GM12878 (cell line): Measurements from ENCODE around the gene EPHB1. TPM values are rescaled to one million over a fixed set of nuclear protein-coding genes. Genes with fewer than 3 reads are reported as not detected.

Experiments
- ATAC-seq: fragments of 200-7000 bp; cut with Tn5 transposase; 3 replicates; pipeline ENCODE4 v1.9.1; 2020; ENCODE audit warnings: mild to moderate bottlenecking, moderate library complexity
- BruUV-seq: library from RNA; stranded (reverse); fragments of 400-500 nt; replicated peaks from 2 replicates; lab custom pipeline; 2021; lab: Mats Ljungman, UMichigan
- CTCF ChIA-PET: fragments of 300-600 bp; sonication (Branson Sonifier 250); formaldehyde crosslinking; extraction: SDS; loops from one replicate; lab custom pipeline; 2021; ENCODE audit warnings: inconsistent platforms; lab: Yijun Ruan, JAX
- POLR2A ChIA-PET: fragments of 350-600 bp; formaldehyde crosslinking; extraction: SDS; loops from one replicate; lab custom pipeline; 2021; ENCODE audit warnings: inconsistent platforms; lab: Charles Lee
- RAD21 ChIA-PET: fragments of 300-600 bp; sonication (Branson Sonifier 250); formaldehyde crosslinking; loops from one replicate; lab custom pipeline; 2023; ENCODE audit warnings: antibody characterized with exemption; ENCODE audit not compliant: unreplicated experiment; lab: Charles Lee
- SMC1A ChIA-PET: fragments of 300-600 bp; sonication (Branson Sonifier 250); formaldehyde crosslinking; loops from one replicate; lab custom pipeline; 2023; ENCODE audit not compliant: unreplicated experiment, uncharacterized antibody; lab: Charles Lee
- DNase-seq: peaks from one replicate; pipeline ENCODE4 v3.0.0-alpha.2; 2011; ENCODE audit warnings: low read depth, low spot score
- FAIRE-seq: peaks from 3 replicates; lab custom pipeline; 2011; peaks lifted over from hg19 to GRCh38; lab: Jason Lieb, UNC
- H2AFZ ChIP-seq: 2 replicates; pipeline ENCODE4 v1.6.0; 2011; ENCODE audit warnings: low read depth, low read length, control low read depth; ENCODE audit not compliant: control insufficient read depth
- H3K27ac ChIP-seq: 2 replicates; pipeline ENCODE4 v1.5.1; 2011; ENCODE audit warnings: control low read depth; ENCODE audit not compliant: control insufficient read depth, insufficient read depth
- H3K27me3 ChIP-seq, 2 experiments: replicated peaks in 1 of 2; 2 replicates each; pipeline versions ENCODE4 v1.6.0 to v1.6.1; 2011; ENCODE audit warnings: low read length in 1 of 2; ENCODE audit not compliant: control insufficient read depth in 2 of 2, insufficient read depth in 2 of 2
- H3K36me3 ChIP-seq, 2 experiments: 2 replicates each; pipeline ENCODE4 v1.5.1; 2011; ENCODE audit warnings: low read length in 1 of 2; ENCODE audit not compliant: control insufficient read depth in 2 of 2, insufficient read depth in 2 of 2
- H3K4me1 ChIP-seq: 2 replicates; pipeline ENCODE4 v1.6.1; 2011; ENCODE audit warnings: mild to moderate bottlenecking, low read length, moderate library complexity, mixed read lengths; ENCODE audit not compliant: control insufficient read depth, insufficient read depth
- H3K4me2 ChIP-seq: 2 replicates; pipeline ENCODE4 v1.6.0; 2011; ENCODE audit warnings: control low read depth; ENCODE audit not compliant: control insufficient read depth, insufficient read depth
- H3K4me3 ChIP-seq: fragments of 200-600 bp; sonication (generic); 2 replicates; pipeline ENCODE4 v1.5.1; 2016
- H3K79me2 ChIP-seq: 2 replicates; pipeline ENCODE4 v1.6.0; 2011; ENCODE audit warnings: low read length; ENCODE audit not compliant: control insufficient read depth, insufficient read depth
- H3K9ac ChIP-seq: 2 replicates; pipeline ENCODE4 v1.8.0; 2011; ENCODE audit warnings: low read length, control low read depth, mixed read lengths; ENCODE audit not compliant: control insufficient read depth, insufficient read depth
- H3K9me3 ChIP-seq: replicated peaks from 3 replicates; pipeline ENCODE4 v1.5.1; 2011; ENCODE audit warnings: mild to moderate bottlenecking, low read length; ENCODE audit not compliant: control insufficient read depth, insufficient read depth
- H4K20me1 ChIP-seq: 2 replicates; pipeline ENCODE4 v1.6.0; 2011; ENCODE audit not compliant: control insufficient read depth, insufficient read depth
- BACH1 ChIP-seq: fragments of 450-650 bp; IDR thresholded peaks from 2 replicates; pipeline ENCODE4 v1.6.1; 2017; ENCODE audit warnings: mild to moderate bottlenecking, borderline replicate concordance
- DPF2 ChIP-seq: fragments of 450-650 bp; IDR thresholded peaks from 2 replicates; pipeline ENCODE4 v1.6.1; 2017; ENCODE audit warnings: mild to moderate bottlenecking
- KLF5 ChIP-seq: fragments of 450-650 bp; IDR thresholded peaks from 2 replicates; pipeline ENCODE4 v1.6.1; 2014; ENCODE audit warnings: mild to moderate bottlenecking; ENCODE audit not compliant: partially characterized antibody
- MXI1 ChIP-seq: fragments of 150-350 bp; IDR thresholded peaks from 2 replicates; pipeline ENCODE4 v1.6.1; 2011; ENCODE audit warnings: low read depth, mild to moderate bottlenecking, inconsistent platforms, low read length, improper control_type of control experiment
- POLR2AphosphoS5 ChIP-seq: IDR thresholded peaks from 2 replicates; pipeline ENCODE4 v1.6.1; 2011; ENCODE audit warnings: mild to moderate bottlenecking, low read length, inconsistent platforms
- RAD21 ChIP-seq: IDR thresholded peaks from 2 replicates; pipeline ENCODE4 v1.6.1; 2011; ENCODE audit warnings: mild to moderate bottlenecking, low read depth, low read length, moderate library complexity; ENCODE audit not compliant: insufficient read depth
- SMARCA5 ChIP-seq: fragments of 450-650 bp; IDR thresholded peaks from 2 replicates; pipeline ENCODE4 v1.6.1; 2017; ENCODE audit warnings: mild to moderate bottlenecking
- SPI1 ChIP-seq: IDR thresholded peaks from 2 replicates; pipeline ENCODE4 v1.6.1; 2011; ENCODE audit warnings: low read depth, mild to moderate bottlenecking, low read length, moderate library complexity, borderline replicate concordance; ENCODE audit not compliant: insufficient read depth
- TCF3 ChIP-seq: IDR thresholded peaks from 2 replicates; pipeline ENCODE4 v1.6.1; 2012; ENCODE audit warnings: low read depth, mild to moderate bottlenecking, low read length, borderline replicate concordance; ENCODE audit not compliant: insufficient read depth
- TCF7 ChIP-seq: IDR thresholded peaks from 2 replicates; pipeline ENCODE4 v1.6.1; 2014; ENCODE audit warnings: antibody characterized with exemption, borderline replicate concordance
- ZBED1 ChIP-seq: IDR thresholded peaks from 2 replicates; pipeline ENCODE4 v1.6.1; 2016; ENCODE audit warnings: borderline replicate concordance
- ZNF274 ChIP-seq: IDR thresholded peaks from one replicate; pipeline ENCODE4 v1.8.0; 2011; ENCODE audit not compliant: insufficient read length, insufficient read depth
- ZNF622 ChIP-seq: fragments of 450-650 bp; IDR thresholded peaks from 2 replicates; pipeline ENCODE4 v1.6.1; 2017; ENCODE audit warnings: mild to moderate bottlenecking, inconsistent platforms
- WGBS: methylation state at CpG from one replicate; pipeline ENCODE4 v1.1.6; 2016; ENCODE audit warnings: low lambda C conversion rate; ENCODE audit not compliant: insufficient replicate concordance, insufficient coverage; ENCODE audit errors: missing lambda C conversion rate; 5-methylcytosine and 5-hydroxymethylcytosine counted together
- in situ Hi-C: fragments of 300-500 bp; cut with MboI; formaldehyde crosslinking; loops from 9 replicates; pipeline ENCODE4 v1.14.3; 2018; ENCODE audit warnings: mixed read lengths
- intact Hi-C: fragments of 100-400 bp; cut with micrococcal nuclease; formaldehyde crosslinking; loops from one replicate; pipeline ENCODE4 v1.14.2; 2022; ENCODE audit not compliant: unreplicated experiment
- polyA plus RNA-seq, 11 experiments: library from polyadenylated mRNA; depleted of rRNA in 4 of 11; unstranded in 6 of 11; stranded (reverse) in 5 of 11; fragments of >200 nt; fragmentation: Nextera tagmentation in 4 of 11; fragmentation: Illumina TruSeq in 1 of 11; extraction: Ambion mirVana in 4 of 11; extraction: Trizol in 1 of 11; gene quantifications; 1 replicate in 1 of 11; 2 replicates in 10 of 11; pipeline versions ENCODE4 v1.2.1 to v1.2.3, GENCODE V29; 2011 to 2016; ENCODE audit warnings: inconsistent platforms in 2 of 11, missing spikeins in 2 of 11, low read depth in 1 of 11
- total RNA-seq, 4 experiments: library from RNA; depleted of rRNA in 3 of 4; stranded (reverse); fragments of >200 nt in 3 of 4; fragmentation: Illumina TruSeq in 1 of 4; extraction: Trizol in 1 of 4; gene quantifications; 2 replicates each; pipeline versions ENCODE4 v1.2.1 to v1.2.3, GENCODE V29; 2013 to 2021
- TF ChIP-seq, protein P1 (sequence below): fragments of 450-650 bp; formaldehyde crosslinking; IDR thresholded peaks from 2 replicates; pipeline ENCODE4 v1.4.0; 2020; ENCODE audit warnings: mild to moderate bottlenecking, moderate library complexity
- TF ChIP-seq, protein P2 (sequence below): fragments of 450-650 bp; IDR thresholded peaks from 2 replicates; pipeline ENCODE4 v1.6.1; 2016; ENCODE audit warnings: mild to moderate bottlenecking, moderate library complexity, borderline replicate concordance

EPHB1 gene
- total and polyA plus RNA-seq, 10 of the 15 experiments (the other 5 are each of a cell fraction or from before 2014, with no cell fraction given) = 0.33 to 23.8 (median 1.2) TPM

DNA sequence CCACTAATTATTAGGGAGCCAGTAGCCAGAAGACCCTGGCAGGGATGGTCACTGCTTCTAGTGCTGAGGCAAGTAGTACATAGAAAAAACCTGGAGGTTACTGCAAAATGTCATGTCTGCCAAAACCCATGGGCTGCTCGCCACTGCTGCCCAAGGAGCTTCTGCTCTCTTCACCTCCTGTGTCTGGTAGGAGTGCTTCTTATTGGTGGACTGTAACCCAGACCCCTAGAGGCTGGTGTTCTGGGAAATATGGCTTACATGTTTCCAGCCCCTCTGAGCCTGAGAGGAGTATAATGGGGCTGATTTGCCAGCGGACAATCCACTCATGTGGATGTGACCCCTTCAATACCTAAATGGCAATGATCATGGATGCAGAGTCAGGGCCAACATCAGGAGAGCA is 286.4 kb downstream of the EPHB1 start (continued):
- TF ChIP-seq POLR2AphosphoS5 = no peak
- TF ChIP-seq RAD21 = no peak
- TF ChIP-seq, protein P1, sequence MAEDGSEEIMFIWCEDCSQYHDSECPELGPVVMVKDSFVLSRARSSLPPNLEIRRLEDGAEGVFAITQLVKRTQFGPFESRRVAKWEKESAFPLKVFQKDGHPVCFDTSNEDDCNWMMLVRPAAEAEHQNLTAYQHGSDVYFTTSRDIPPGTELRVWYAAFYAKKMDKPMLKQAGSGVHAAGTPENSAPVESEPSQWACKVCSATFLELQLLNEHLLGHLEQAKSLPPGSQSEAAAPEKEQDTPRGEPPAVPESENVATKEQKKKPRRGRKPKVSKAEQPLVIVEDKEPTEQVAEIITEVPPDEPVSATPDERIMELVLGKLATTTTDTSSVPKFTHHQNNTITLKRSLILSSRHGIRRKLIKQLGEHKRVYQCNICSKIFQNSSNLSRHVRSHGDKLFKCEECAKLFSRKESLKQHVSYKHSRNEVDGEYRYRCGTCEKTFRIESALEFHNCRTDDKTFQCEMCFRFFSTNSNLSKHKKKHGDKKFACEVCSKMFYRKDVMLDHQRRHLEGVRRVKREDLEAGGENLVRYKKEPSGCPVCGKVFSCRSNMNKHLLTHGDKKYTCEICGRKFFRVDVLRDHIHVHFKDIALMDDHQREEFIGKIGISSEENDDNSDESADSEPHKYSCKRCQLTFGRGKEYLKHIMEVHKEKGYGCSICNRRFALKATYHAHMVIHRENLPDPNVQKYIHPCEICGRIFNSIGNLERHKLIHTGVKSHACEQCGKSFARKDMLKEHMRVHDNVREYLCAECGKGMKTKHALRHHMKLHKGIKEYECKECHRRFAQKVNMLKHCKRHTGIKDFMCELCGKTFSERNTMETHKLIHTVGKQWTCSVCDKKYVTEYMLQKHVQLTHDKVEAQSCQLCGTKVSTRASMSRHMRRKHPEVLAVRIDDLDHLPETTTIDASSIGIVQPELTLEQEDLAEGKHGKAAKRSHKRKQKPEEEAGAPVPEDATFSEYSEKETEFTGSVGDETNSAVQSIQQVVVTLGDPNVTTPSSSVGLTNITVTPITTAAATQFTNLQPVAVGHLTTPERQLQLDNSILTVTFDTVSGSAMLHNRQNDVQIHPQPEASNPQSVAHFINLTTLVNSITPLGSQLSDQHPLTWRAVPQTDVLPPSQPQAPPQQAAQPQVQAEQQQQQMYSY (CRISPR knock-in tag) = no peak

DNA sequence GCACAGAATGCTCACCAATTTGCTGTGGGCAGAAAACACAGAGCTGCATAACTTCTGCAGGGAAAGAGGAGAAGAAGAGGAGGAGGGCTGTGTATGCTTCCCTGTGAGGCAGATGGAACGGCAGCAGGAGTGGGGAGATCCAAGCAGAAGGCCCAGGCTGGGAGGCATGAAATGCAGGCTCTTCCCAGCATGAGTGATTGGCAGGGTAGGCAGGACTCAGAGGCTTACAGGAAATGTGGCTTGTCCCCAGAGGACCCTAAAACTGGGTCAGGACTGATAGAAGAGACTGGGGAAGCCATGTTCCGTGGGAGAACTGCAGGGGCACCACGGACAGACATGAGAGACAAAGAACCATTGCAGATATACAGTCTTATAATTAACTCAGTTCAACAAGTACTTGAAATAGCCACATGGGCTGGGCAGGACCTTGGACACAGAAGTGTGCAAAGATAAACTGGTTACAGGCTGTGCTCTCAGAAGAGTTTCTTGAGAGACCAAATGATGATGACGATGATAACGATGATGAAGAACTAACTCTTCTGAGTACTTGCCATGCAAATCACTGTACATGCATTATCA is 286.9 kb downstream of the EPHB1 start:
- ChIA-PET RAD21 (interaction anchor here (1.2 kb wide), 1 partner anchor 287 kb away, joined by 3 read pairs; the partner anchor contains the start of gene EPHB1), SMC1A (no interaction called here), CTCF (no interaction called here), POLR2A (no interaction called here)
- Histone ChIP-seq H3K4me1 (no peaks in the 10 kb centered on the region), H3K9ac (no peak overlapping the region), H2AFZ (no peak overlapping the region), H3K79me2 (no peaks in the 10 kb centered on the region), H3K4me2 (no peak overlapping the region), H4K20me1 (no peaks in the 10 kb centered on the region), H3K36me3 (no peaks in the 10 kb centered on the region; a peak in 2 of 4 replicates), H3K27me3 (no peaks in the 10 kb centered on the region), H3K4me3 (no peak overlapping the region), H3K27ac (no peak overlapping the region), H3K9me3 (no peaks in the 10 kb centered on the region)
- BruUV-seq = no TSS peak
- ATAC-seq = no peak
- DNase-seq = no peak
- in situ Hi-C loops (no loop called here), intact Hi-C loops (no loop called here)
- WGBS = 51% methylated on average over 5 of the region's 5 CpGs
- FAIRE-seq = no peak
- TF ChIP-seq KLF5 = no peak
- TF ChIP-seq DPF2 = no peak
- TF ChIP-seq TCF7 = no peak
- no peak for TF ChIP-seq SPI1
- TF ChIP-seq BACH1 = no peak
- TF ChIP-seq POLR2AphosphoS5 = no peak
- TF ChIP-seq, protein P2, sequence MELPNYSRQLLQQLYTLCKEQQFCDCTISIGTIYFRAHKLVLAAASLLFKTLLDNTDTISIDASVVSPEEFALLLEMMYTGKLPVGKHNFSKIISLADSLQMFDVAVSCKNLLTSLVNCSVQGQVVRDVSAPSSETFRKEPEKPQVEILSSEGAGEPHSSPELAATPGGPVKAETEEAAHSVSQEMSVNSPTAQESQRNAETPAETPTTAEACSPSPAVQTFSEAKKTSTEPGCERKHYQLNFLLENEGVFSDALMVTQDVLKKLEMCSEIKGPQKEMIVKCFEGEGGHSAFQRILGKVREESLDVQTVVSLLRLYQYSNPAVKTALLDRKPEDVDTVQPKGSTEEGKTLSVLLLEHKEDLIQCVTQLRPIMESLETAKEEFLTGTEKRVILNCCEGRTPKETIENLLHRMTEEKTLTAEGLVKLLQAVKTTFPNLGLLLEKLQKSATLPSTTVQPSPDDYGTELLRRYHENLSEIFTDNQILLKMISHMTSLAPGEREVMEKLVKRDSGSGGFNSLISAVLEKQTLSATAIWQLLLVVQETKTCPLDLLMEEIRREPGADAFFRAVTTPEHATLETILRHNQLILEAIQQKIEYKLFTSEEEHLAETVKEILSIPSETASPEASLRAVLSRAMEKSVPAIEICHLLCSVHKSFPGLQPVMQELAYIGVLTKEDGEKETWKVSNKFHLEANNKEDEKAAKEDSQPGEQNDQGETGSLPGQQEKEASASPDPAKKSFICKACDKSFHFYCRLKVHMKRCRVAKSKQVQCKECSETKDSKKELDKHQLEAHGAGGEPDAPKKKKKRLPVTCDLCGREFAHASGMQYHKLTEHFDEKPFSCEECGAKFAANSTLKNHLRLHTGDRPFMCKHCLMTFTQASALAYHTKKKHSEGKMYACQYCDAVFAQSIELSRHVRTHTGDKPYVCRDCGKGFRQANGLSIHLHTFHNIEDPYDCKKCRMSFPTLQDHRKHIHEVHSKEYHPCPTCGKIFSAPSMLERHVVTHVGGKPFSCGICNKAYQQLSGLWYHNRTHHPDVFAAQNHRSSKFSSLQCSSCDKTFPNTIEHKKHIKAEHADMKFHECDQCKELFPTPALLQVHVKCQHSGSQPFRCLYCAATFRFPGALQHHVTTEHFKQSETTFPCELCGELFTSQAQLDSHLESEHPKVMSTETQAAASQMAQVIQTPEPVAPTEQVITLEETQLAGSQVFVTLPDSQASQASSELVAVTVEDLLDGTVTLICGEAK = no peak
- no peak for TF ChIP-seq SMARCA5
- no peak for TF ChIP-seq MXI1
- no peak for TF ChIP-seq ZBED1
- TF ChIP-seq ZNF274 = no peak
- TF ChIP-seq ZNF622 = no peak
- no peak for TF ChIP-seq TCF3
